Measurements from ENCODE around the gene EPG5.

DNA sequence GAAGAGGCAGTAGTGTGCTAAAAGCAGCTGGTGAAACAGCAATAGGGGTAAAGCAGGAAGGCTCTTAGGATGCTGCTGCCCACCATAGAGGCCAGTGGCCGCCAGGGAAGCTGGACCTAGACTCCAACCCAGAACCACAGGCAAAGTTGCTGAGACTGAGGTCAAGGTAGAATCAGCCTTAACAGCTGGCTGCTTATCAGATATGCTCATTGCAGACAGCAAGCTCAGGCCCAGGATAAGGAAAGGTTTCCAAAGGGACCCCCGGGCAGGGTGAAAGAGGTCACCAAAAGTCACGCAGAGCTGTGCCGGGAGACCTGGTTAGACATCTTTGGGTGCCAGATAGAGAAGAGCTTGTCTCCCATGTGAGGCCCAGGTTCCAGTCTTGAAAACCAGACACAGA is 42.9 kb upstream of the EPG5 start:
- TF ChIP-seq, protein P1, sequence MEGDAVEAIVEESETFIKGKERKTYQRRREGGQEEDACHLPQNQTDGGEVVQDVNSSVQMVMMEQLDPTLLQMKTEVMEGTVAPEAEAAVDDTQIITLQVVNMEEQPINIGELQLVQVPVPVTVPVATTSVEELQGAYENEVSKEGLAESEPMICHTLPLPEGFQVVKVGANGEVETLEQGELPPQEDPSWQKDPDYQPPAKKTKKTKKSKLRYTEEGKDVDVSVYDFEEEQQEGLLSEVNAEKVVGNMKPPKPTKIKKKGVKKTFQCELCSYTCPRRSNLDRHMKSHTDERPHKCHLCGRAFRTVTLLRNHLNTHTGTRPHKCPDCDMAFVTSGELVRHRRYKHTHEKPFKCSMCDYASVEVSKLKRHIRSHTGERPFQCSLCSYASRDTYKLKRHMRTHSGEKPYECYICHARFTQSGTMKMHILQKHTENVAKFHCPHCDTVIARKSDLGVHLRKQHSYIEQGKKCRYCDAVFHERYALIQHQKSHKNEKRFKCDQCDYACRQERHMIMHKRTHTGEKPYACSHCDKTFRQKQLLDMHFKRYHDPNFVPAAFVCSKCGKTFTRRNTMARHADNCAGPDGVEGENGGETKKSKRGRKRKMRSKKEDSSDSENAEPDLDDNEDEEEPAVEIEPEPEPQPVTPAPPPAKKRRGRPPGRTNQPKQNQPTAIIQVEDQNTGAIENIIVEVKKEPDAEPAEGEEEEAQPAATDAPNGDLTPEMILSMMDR (conservative IDR thresholded peaks at IDR 0.05; ENCODE audit: low read length) = no peak
- no peak for TF ChIP-seq EZH2phosphoT487 (IDR thresholded peaks at IDR 0.05; ENCODE audit: borderline replicate concordance, low read depth, low read length)
